GM12891 (cell line): ENCODE data around the gene TAOK3.

ENCODE experiments used
- POLR2AphosphoS5 ChIP-seq: IDR thresholded peaks from 2 replicates; pipeline ENCODE4 v1.6.1; 2011; ENCODE audit warnings: low read depth, low read length, control low read depth
- POU2F2 ChIP-seq: IDR thresholded peaks from 2 replicates; pipeline ENCODE4 v1.6.1; 2011; ENCODE audit warnings: low read depth, mild to moderate bottlenecking, control low read depth, low read length, moderate library complexity

DNA sequence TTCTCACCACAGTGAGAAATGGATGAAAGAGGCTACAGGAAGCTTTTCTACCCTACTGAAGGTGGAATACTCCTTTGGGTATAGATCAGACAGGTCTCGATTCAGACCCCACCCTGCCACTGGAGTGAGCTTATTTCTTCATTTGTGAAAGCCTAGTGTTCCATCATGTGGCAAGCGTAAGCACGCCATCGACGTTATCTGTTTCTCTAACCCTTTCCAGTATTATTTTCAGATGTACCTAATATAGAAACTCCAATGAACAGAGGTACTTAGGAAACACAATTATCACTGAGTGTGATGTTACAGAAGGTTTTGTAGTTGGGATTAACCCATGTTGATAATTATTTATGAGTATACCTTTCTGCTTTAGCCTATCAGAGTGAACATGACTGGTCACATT, 224.4 kb downstream of the TAOK3 start:
- no peak for TF ChIP-seq POU2F2
- TF ChIP-seq POLR2AphosphoS5, result no peak
